Lung (tissue), 4 donors: ENCODE results near the gene IFI44L. TPM values are rescaled to one million over a fixed set of nuclear protein-coding genes. Genes with fewer than 3 reads are reported as not detected.

Experiments used
- polyA plus RNA-seq, 2 donors: library from polyadenylated mRNA; stranded (reverse); fragments of 200-250 nt; gene quantifications; one replicate each; pipeline ENCODE4 v1.2.1, GENCODE V29; 2013
- total RNA-seq, 2 donors: library from RNA; depleted of rRNA in 1 of 2; stranded (reverse); fragments of >200 nt in 1 of 2; gene quantifications; one replicate each; pipeline ENCODE4 v1.2.1, GENCODE V29; 2014 to 2021
- donor health status: Bipolar disorder and iron deficiency.
- donor health status: healthy.
- donor health status: DM: yes; HTN: yes; CAD: no.

Gene IFI44L
- total and polyA plus RNA-seq, 4 donors = 3.3 to 11.8 (median 7.3) TPM

Other genes with a start within 250 kb of the IFI44L start
- 1 to 10 TPM; 1.2 to 4.8 TPM for gene PTGFR, start 129.5 kb upstream of the IFI44L start, total RNA-seq
- gene PTGFR, start 129.5 kb upstream of the IFI44L start, polyA plus RNA-seq = 1 to 10 TPM in 1 of 2 donors, under 1 TPM in 1; 0.68 to 4.7 TPM
- 10 to 100 TPM; 37.5 to 38.4 TPM for gene IFI44, start 29.4 kb downstream of the IFI44L start, total RNA-seq
- 10 to 100 TPM; 39.4 to 49.1 TPM for gene IFI44, start 29.4 kb downstream of the IFI44L start, polyA plus RNA-seq